Liver (tissue), 9 donors: Measurements from ENCODE around the gene PARD3. TPM values are rescaled to one million over a fixed set of nuclear protein-coding genes. Genes with fewer than 3 reads are reported as not detected.

Source experiments
- DNase-seq: peaks from one replicate; pipeline ENCODE4 v3.0.0-alpha.2; 2017; ENCODE audit warnings: low spot score
- H3K27ac ChIP-seq, 2 donors: one replicate each; pipeline ENCODE4 v1.7.0; 2013; ENCODE audit warnings: inconsistent platforms in 2 of 2, low read length in 2 of 2, control low read depth in 1 of 2, low read depth in 1 of 2, mild to moderate bottlenecking in 1 of 2
- H3K27me3 ChIP-seq, 4 donors: one replicate each; pipeline versions ENCODE4 v1.6.1 to v1.7.0; 2013; ENCODE audit warnings: low read length in 3 of 4, inconsistent platforms in 1 of 4, mild to moderate bottlenecking in 1 of 4, moderate library complexity in 1 of 4; ENCODE audit not compliant: control insufficient read depth in 4 of 4, insufficient read depth in 4 of 4
- H3K36me3 ChIP-seq, 4 donors: one replicate each; pipeline versions ENCODE4 v1.6.1 to v1.7.0; 2013; ENCODE audit warnings: low read length in 3 of 4, mild to moderate bottlenecking in 3 of 4, low read depth in 1 of 4, moderate library complexity in 1 of 4; ENCODE audit not compliant: control insufficient read depth in 4 of 4, insufficient read depth in 3 of 4
- H3K4me1 ChIP-seq, 4 donors: one replicate each; pipeline versions ENCODE4 v1.6.1 to v1.7.0; 2013; ENCODE audit warnings: low read length in 3 of 4, mild to moderate bottlenecking in 3 of 4, moderate library complexity in 1 of 4; ENCODE audit not compliant: control insufficient read depth in 4 of 4, insufficient read depth in 4 of 4
- H3K4me3 ChIP-seq, 3 donors: one replicate each; pipeline versions ENCODE4 v1.6.1 to v1.7.0; 2013; ENCODE audit warnings: low read length in 3 of 3, control low read depth in 1 of 3, low read depth in 1 of 3, mild to moderate bottlenecking in 1 of 3
- H3K9ac ChIP-seq, 2 donors: one replicate each; pipeline ENCODE4 v1.7.0; 2013; ENCODE audit warnings: low read length in 2 of 2, mild to moderate bottlenecking in 2 of 2, moderate library complexity in 2 of 2, control low read depth in 1 of 2, low read depth in 1 of 2
- H3K9me3 ChIP-seq, 4 donors: one replicate each; pipeline versions ENCODE4 v1.6.1 to v1.7.0; 2013; ENCODE audit warnings: low read length in 3 of 4; ENCODE audit not compliant: control insufficient read depth in 4 of 4
- EGR1 ChIP-seq, 2 donors: IDR thresholded peaks; 2 replicates each; pipeline ENCODE4 v1.6.1; 2016 to 2018; ENCODE audit warnings: antibody characterized with exemption in 2 of 2, low read depth in 2 of 2
- FOXA1 ChIP-seq: IDR thresholded peaks from 2 replicates; pipeline ENCODE4 v1.6.1; 2016; ENCODE audit warnings: antibody characterized with exemption
- FOXA2 ChIP-seq: IDR thresholded peaks from 2 replicates; pipeline ENCODE4 v1.6.1; 2016; ENCODE audit warnings: antibody characterized with exemption
- GABPA ChIP-seq, 2 donors: IDR thresholded peaks in 1 of 2; conservative IDR thresholded peaks in 1 of 2; 2 replicates each; pipeline ENCODE4 v1.6.1; 2016; ENCODE audit warnings: antibody characterized with exemption in 2 of 2, mild to moderate bottlenecking in 1 of 2, moderate library complexity in 1 of 2
- HNF4A ChIP-seq, 2 donors: conservative IDR thresholded peaks; 2 replicates each; pipeline ENCODE4 v1.6.1; 2016; ENCODE audit warnings: antibody characterized with exemption in 2 of 2, mild to moderate bottlenecking in 2 of 2
- HNF4G ChIP-seq: IDR thresholded peaks from 2 replicates; pipeline ENCODE4 v1.6.1; 2016; ENCODE audit warnings: antibody characterized with exemption
- JUND ChIP-seq, 2 donors: IDR thresholded peaks; 2 replicates each; pipeline ENCODE4 v1.6.1; 2016; ENCODE audit warnings: antibody characterized with exemption in 2 of 2
- NR2F2 ChIP-seq: IDR thresholded peaks from 2 replicates; pipeline ENCODE4 v1.6.1; 2016; ENCODE audit warnings: antibody characterized with exemption
- RXRA ChIP-seq, 2 donors: IDR thresholded peaks; 2 replicates each; pipeline ENCODE4 v1.6.1; 2017 to 2018; ENCODE audit warnings: antibody characterized with exemption in 2 of 2, mild to moderate bottlenecking in 1 of 2
- SP1 ChIP-seq: IDR thresholded peaks from 2 replicates; pipeline ENCODE4 v1.6.1; 2018; ENCODE audit warnings: antibody characterized with exemption, mild to moderate bottlenecking
- YY1 ChIP-seq: IDR thresholded peaks from 2 replicates; pipeline ENCODE4 v1.6.1; 2016; ENCODE audit warnings: antibody characterized with exemption, mild to moderate bottlenecking
- WGBS: extraction: QIAGEN DNeasy Blood & Tissue Kit; methylation state at CpG from one replicate; pipeline ENCODE4 v1.1.7; 2013; 5-methylcytosine and 5-hydroxymethylcytosine counted together
- polyA plus RNA-seq, 2 donors: library from polyadenylated mRNA; stranded (reverse) in 1 of 2; unstranded in 1 of 2; fragments of 200-250 nt in 1 of 2; fragments of >200 nt in 1 of 2; fragmentation: Nextera tagmentation in 1 of 2; extraction: Ambion mirVana in 1 of 2; gene quantifications; one replicate each; pipeline versions ENCODE4 v1.2.1 to v1.2.3, GENCODE V29; 2013 to 2015
- total RNA-seq, 2 donors: library from RNA; depleted of rRNA; stranded (reverse); fragments of >200 nt; gene quantifications; one replicate each; pipeline ENCODE4 v1.2.3, GENCODE V29; 2014
- TF ChIP-seq, protein P1 (sequence below): IDR thresholded peaks from 2 replicates; pipeline ENCODE4 v1.6.1; 2016; ENCODE audit warnings: antibody characterized with exemption
- TF ChIP-seq, protein P2 (sequence below): IDR thresholded peaks from 2 replicates; pipeline ENCODE4 v1.6.1; 2016; ENCODE audit warnings: antibody characterized with exemption
- TF ChIP-seq, protein P3 (sequence below): IDR thresholded peaks from 2 replicates; pipeline ENCODE4 v1.6.1; 2016; ENCODE audit warnings: antibody characterized with exemption
- TF ChIP-seq, protein P4 (sequence below): fragments of 150-350 bp; IDR thresholded peaks from 2 replicates; pipeline ENCODE4 v1.5.1; 2017; ENCODE audit warnings: improper control_type of control experiment, low read depth, low read length; ENCODE audit not compliant: missing input control
- TF ChIP-seq, protein P5 (sequence below): IDR thresholded peaks from 2 replicates; pipeline ENCODE4 v1.6.1; 2016; ENCODE audit warnings: antibody characterized with exemption, mild to moderate bottlenecking
- donor health status: healthy.
- donor health status: healthy.
- donor health status: healthy.
- donor health status: healthy.
- donor health status: healthy.

The PARD3 gene
- total and polyA plus RNA-seq, 4 donors = 12.3 to 43.8 (median 13.5) TPM

DNA sequence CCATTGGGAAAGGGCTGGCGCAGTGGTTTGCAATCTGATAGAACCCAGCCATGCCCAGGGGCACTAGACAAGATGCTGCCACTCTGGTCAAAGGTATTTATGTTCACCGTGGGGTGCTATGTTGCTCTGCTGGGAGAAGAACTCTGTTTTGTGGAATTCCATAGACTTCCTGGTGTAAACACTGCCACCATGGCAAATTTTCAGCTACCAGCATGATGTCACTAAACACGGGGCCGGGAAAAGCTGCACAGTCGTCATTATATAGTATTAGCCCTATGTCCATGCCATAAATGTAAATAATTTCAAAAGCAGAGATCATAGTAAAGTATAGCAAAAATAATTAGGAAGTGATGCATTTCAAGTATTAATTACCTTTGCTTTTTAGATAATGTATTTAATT lies 500.6 kb downstream of the PARD3 start:
- Histone ChIP-seq H3K9me3 (no peaks in the 10 kb centered on the region), H3K36me3 (peaks cover 0 to 3% (median 1%) of the 10 kb centered on the region in 4 donors), H3K9ac (no peak overlapping the region), H3K27ac (no peak overlapping the region), H3K4me1 (no peaks in the 10 kb centered on the region), H3K4me3 (no peak overlapping the region), H3K27me3 (no peaks in the 10 kb centered on the region)
- DNase-seq = no peak
- 96% methylated on average over 5 of the region's 5 CpGs for WGBS
- TF ChIP-seq, protein P1, sequence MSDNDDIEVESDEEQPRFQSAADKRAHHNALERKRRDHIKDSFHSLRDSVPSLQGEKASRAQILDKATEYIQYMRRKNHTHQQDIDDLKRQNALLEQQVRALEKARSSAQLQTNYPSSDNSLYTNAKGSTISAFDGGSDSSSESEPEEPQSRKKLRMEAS = no peak
- TF ChIP-seq HNF4A (conservative IDR thresholded peaks at IDR 0.05) (no peak), EGR1 (IDR thresholded peaks at IDR 0.05; ENCODE audit: low read depth in 2 of 2) (no peak), FOXA2 (no peak), RXRA (IDR thresholded peaks at IDR 0.05) (no peak), NR2F2 (no peak), FOXA1 (no peak), YY1 (no peak)
- TF ChIP-seq, protein P2, sequence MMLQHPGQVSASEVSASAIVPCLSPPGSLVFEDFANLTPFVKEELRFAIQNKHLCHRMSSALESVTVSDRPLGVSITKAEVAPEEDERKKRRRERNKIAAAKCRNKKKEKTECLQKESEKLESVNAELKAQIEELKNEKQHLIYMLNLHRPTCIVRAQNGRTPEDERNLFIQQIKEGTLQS = no peak
- TF ChIP-seq, protein P3, sequence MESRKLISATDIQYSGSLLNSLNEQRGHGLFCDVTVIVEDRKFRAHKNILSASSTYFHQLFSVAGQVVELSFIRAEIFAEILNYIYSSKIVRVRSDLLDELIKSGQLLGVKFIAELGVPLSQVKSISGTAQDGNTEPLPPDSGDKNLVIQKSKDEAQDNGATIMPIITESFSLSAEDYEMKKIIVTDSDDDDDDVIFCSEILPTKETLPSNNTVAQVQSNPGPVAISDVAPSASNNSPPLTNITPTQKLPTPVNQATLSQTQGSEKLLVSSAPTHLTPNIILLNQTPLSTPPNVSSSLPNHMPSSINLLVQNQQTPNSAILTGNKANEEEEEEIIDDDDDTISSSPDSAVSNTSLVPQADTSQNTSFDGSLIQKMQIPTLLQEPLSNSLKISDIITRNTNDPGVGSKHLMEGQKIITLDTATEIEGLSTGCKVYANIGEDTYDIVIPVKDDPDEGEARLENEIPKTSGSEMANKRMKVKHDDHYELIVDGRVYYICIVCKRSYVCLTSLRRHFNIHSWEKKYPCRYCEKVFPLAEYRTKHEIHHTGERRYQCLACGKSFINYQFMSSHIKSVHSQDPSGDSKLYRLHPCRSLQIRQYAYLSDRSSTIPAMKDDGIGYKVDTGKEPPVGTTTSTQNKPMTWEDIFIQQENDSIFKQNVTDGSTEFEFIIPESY = no peak
- TF ChIP-seq, protein P4, sequence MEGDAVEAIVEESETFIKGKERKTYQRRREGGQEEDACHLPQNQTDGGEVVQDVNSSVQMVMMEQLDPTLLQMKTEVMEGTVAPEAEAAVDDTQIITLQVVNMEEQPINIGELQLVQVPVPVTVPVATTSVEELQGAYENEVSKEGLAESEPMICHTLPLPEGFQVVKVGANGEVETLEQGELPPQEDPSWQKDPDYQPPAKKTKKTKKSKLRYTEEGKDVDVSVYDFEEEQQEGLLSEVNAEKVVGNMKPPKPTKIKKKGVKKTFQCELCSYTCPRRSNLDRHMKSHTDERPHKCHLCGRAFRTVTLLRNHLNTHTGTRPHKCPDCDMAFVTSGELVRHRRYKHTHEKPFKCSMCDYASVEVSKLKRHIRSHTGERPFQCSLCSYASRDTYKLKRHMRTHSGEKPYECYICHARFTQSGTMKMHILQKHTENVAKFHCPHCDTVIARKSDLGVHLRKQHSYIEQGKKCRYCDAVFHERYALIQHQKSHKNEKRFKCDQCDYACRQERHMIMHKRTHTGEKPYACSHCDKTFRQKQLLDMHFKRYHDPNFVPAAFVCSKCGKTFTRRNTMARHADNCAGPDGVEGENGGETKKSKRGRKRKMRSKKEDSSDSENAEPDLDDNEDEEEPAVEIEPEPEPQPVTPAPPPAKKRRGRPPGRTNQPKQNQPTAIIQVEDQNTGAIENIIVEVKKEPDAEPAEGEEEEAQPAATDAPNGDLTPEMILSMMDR = no peak

DNA sequence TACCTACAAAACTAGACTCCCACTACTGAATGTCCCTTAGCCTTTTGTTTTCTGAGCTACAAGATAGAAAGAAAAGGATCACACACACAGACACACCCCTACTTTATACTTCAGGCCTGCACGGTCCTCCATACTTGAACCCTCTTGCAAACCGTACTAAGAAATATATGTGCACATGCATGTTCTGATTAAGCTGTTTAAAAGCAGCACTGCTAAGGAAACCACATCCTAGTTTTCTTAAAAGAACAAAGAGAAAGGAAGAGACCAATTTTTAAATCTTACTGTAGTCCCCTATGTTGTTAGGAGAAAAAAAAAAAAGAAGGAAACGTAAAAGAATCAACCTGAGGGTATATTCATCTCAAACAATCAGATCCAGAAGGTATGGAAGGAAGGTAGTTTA lies 501.2 kb downstream of the PARD3 start:
- Histone ChIP-seq H3K9ac (no peak overlapping the region), H3K4me3 (no peak overlapping the region), H3K4me1 (no peaks in the 10 kb centered on the region), H3K27ac (no peak overlapping the region), H3K9me3 (no peaks in the 10 kb centered on the region), H3K27me3 (no peaks in the 10 kb centered on the region), H3K36me3 (peaks cover 0 to 3% (median 1%) of the 10 kb centered on the region in 4 donors)
- WGBS = 85% methylated on average over 3 of the region's 3 CpGs
- no peak for TF ChIP-seq NR2F2
- no peak for DNase-seq

DNA sequence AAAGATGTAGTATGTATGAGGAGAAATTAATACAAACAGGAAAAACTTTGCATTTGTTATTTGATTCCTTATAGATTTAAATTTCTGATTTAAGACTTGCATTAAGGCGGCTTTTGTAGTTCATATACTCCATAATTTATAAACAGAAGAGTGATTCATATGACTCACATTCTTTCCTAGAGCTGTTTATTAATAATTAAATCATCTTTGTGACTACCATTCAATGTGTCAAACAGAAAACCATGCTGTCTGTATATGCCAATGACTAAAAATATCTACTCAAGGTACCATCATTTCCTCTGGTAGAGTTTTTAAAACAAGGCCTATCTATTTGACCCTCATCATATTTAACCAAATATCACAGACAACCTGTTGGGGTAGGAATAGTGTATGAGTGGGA lies 501.7 kb downstream of the PARD3 start:
- DNase-seq = no peak
- H3K9ac ChIP-seq = no peak overlapping the region
- no peaks in the 10 kb centered on the region for H3K27me3 ChIP-seq
- no peak overlapping the region for H3K4me3 ChIP-seq
- no peak overlapping the region for H3K27ac ChIP-seq
- H3K36me3 ChIP-seq = peaks cover 0 to 3% (median 1%) of the 10 kb centered on the region in 4 donors
- 96% methylated on average over 1 of the region's 1 CpG for WGBS
- no peaks in the 10 kb centered on the region for H3K9me3 ChIP-seq
- no peaks in the 10 kb centered on the region for H3K4me1 ChIP-seq
- no peak for TF ChIP-seq RXRA (IDR thresholded peaks at IDR 0.05)
- TF ChIP-seq FOXA2 = no peak
- TF ChIP-seq HNF4A (conservative IDR thresholded peaks at IDR 0.05) = no peak
- TF ChIP-seq YY1 = no peak
- TF ChIP-seq GABPA (IDR thresholded peaks at IDR 0.05 in 1 of 2, conservative IDR thresholded peaks at IDR 0.05 in 1 of 2) = no peak
- TF ChIP-seq, protein P1 = no peak
- TF ChIP-seq SP1 = no peak
- TF ChIP-seq JUND (IDR thresholded peaks at IDR 0.05) = no peak
- TF ChIP-seq HNF4G = no peak
- TF ChIP-seq, protein P4 = no peak
- TF ChIP-seq, protein P5, sequence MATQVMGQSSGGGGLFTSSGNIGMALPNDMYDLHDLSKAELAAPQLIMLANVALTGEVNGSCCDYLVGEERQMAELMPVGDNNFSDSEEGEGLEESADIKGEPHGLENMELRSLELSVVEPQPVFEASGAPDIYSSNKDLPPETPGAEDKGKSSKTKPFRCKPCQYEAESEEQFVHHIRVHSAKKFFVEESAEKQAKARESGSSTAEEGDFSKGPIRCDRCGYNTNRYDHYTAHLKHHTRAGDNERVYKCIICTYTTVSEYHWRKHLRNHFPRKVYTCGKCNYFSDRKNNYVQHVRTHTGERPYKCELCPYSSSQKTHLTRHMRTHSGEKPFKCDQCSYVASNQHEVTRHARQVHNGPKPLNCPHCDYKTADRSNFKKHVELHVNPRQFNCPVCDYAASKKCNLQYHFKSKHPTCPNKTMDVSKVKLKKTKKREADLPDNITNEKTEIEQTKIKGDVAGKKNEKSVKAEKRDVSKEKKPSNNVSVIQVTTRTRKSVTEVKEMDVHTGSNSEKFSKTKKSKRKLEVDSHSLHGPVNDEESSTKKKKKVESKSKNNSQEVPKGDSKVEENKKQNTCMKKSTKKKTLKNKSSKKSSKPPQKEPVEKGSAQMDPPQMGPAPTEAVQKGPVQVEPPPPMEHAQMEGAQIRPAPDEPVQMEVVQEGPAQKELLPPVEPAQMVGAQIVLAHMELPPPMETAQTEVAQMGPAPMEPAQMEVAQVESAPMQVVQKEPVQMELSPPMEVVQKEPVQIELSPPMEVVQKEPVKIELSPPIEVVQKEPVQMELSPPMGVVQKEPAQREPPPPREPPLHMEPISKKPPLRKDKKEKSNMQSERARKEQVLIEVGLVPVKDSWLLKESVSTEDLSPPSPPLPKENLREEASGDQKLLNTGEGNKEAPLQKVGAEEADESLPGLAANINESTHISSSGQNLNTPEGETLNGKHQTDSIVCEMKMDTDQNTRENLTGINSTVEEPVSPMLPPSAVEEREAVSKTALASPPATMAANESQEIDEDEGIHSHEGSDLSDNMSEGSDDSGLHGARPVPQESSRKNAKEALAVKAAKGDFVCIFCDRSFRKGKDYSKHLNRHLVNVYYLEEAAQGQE = no peak
- TF ChIP-seq, protein P2 = no peak
- TF ChIP-seq EGR1 (IDR thresholded peaks at IDR 0.05; ENCODE audit: low read depth in 2 of 2) = no peak
- no peak for TF ChIP-seq NR2F2
